ENCODE data around the gene SIRT6.
"Not testable (repeated sequence)": the region's sequence is repeated elsewhere in the genome, so short reads cannot be mapped to it uniquely, and the experiment has no call there.

Gene SIRT6

GRCh38 chr19:4198467-4199126 lies 16.2 kb upstream of the SIRT6 start:
- FAIRE-seq: no peak

- no peak for FAIRE-seq
Observed at GRCh38 chr19:4197625-4198466, 15.5 kb upstream of the SIRT6 start.

GRCh38 chr19:4197228-4197624 lies 14.9 kb upstream of the SIRT6 start:
- FAIRE-seq: no peak

GRCh38 chr19:4196587-4197148 lies 14.3 kb upstream of the SIRT6 start:
- FAIRE-seq: no peak

GRCh38 chr19:4196009-4196408 lies 13.6 kb upstream of the SIRT6 start:
- no peak for FAIRE-seq

GRCh38 chr19:4194353-4194752 lies 12.0 kb upstream of the SIRT6 start:
- FAIRE-seq: no peak

GRCh38 chr19:4192537-4192936 lies 10.2 kb upstream of the SIRT6 start:
- not testable (repeated sequence) for FAIRE-seq

GRCh38 chr19:4189641-4190040 lies 7.3 kb upstream of the SIRT6 start:
- no peak for FAIRE-seq

GRCh38 chr19:4187313-4188122 lies 5.2 kb upstream of the SIRT6 start:
- no peak for FAIRE-seq

- FAIRE-seq: peak; percentile 87
Observed at GRCh38 chr19:4186087-4186993, 4.0 kb upstream of the SIRT6 start.

GRCh38 chr19:4185413-4186086 lies 3.2 kb upstream of the SIRT6 start:
- no peak for FAIRE-seq

GRCh38 chr19:4184718-4185352 lies 2.5 kb upstream of the SIRT6 start:
- FAIRE-seq: no peak

GRCh38 chr19:4183967-4184717 lies 1.8 kb upstream of the SIRT6 start:
- no peak for FAIRE-seq

GRCh38 chr19:4181053-4181508 lies 1.3 kb downstream of the SIRT6 start:
- FAIRE-seq: no peak

GRCh38 chr19:4178990-4179389 lies 3.4 kb downstream of the SIRT6 start:
- FAIRE-seq: no peak

GRCh38 chr19:4177146-4177545 lies 5.2 kb downstream of the SIRT6 start:
- no peak for FAIRE-seq

- FAIRE-seq: no peak
Observed at GRCh38 chr19:4175669-4175931, 6.8 kb downstream of the SIRT6 start.

GRCh38 chr19:4174895-4175668 lies 7.3 kb downstream of the SIRT6 start:
- FAIRE-seq: no peak

- FAIRE-seq: no peak
Observed at GRCh38 chr19:4174213-4174894, 8.0 kb downstream of the SIRT6 start.

Data from G401.6 (cell line).